Peyer's patch (tissue), 4 donors: ENCODE results near the gene KBTBD7. TPM values are rescaled to one million over a fixed set of nuclear protein-coding genes. Genes with fewer than 3 reads are reported as not detected.

Source experiments
- DNase-seq, 3 donors: peaks; one replicate each; pipeline ENCODE4 v3.0.0-alpha.2; 2017 to 2019
- H3K27ac ChIP-seq, 4 donors: fragments of 200-600 bp; sonication (generic); one replicate each; pipeline ENCODE4 v1.5.1; 2016 to 2019
- H3K27me3 ChIP-seq, 2 donors: fragments of 200-600 bp; sonication (generic); one replicate each; pipeline ENCODE4 v1.5.1; 2019
- H3K36me3 ChIP-seq, 3 donors: fragments of 200-600 bp; sonication (generic); one replicate each; pipeline ENCODE4 v1.5.1; 2016 to 2019
- H3K4me1 ChIP-seq, 4 donors: fragments of 200-600 bp; sonication (generic); one replicate each; pipeline ENCODE4 v1.5.1; 2016 to 2019
- H3K4me3 ChIP-seq, 4 donors: fragments of 200-600 bp; sonication (generic); 1 replicate in 3 of 4; 2 replicates in 1 of 4; pipeline ENCODE4 v1.5.1; 2016 to 2019; ENCODE audit warnings: mild to moderate bottlenecking in 1 of 4
- H3K9me3 ChIP-seq, 4 donors: fragments of 200-600 bp; sonication (generic); one replicate each; pipeline ENCODE4 v1.5.1; 2016 to 2019; ENCODE audit warnings: mild to moderate bottlenecking in 1 of 4
- CTCF ChIP-seq, 6 experiments: fragments of 450-650 bp in 4 of 6; fragments of 200-600 bp in 2 of 6; sonication (generic) in 1 of 6; IDR thresholded peaks; one replicate each; pipeline ENCODE4 v1.5.1; 2017 to 2019; ENCODE audit warnings: antibody characterized with exemption in 6 of 6, mild to moderate bottlenecking in 3 of 6, moderate library complexity in 1 of 6
- POLR2A ChIP-seq, 2 donors: fragments of 450-650 bp; IDR thresholded peaks; one replicate each; pipeline ENCODE4 v1.5.1; 2017; ENCODE audit warnings: antibody characterized with exemption in 2 of 2, mild to moderate bottlenecking in 2 of 2, moderate library complexity in 2 of 2
- total RNA-seq, 4 donors: library from RNA; depleted of rRNA; stranded (reverse); fragments of >200 nt; gene quantifications; one replicate each; pipeline ENCODE4 v1.1.0, GENCODE V29; 2016

Gene KBTBD7
- total RNA-seq, 4 donors from 2014 or later: 3.3 to 6.7 (median 5.8) TPM

GRCh38 chr13:41220401-41220800 is 26.0 kb upstream of the KBTBD7 start:
- Histone ChIP-seq H3K4me3 (no peak overlapping the region), H3K36me3 (no peaks in the 10 kb centered on the region), H3K9me3 (no peaks in the 10 kb centered on the region), H3K27me3 (no peaks in the 10 kb centered on the region), H3K4me1 (no peaks in the 10 kb centered on the region), H3K27ac (no peak overlapping the region)
- TF ChIP-seq CTCF (IDR thresholded peaks at IDR 0.05) (no peak), POLR2A (IDR thresholded peaks at IDR 0.05) (no peak)
- no peak for DNase-seq

GRCh38 chr13:41216160-41216559 is 21.8 kb upstream of the KBTBD7 start:
- H3K27ac ChIP-seq: no peak overlapping the region
- H3K36me3 ChIP-seq: no peaks in the 10 kb centered on the region
- no peaks in the 10 kb centered on the region for H3K27me3 ChIP-seq
- H3K4me3 ChIP-seq: no peak overlapping the region
- no peak for DNase-seq
- peaks cover 0 to under 1% (median 0%) of the 10 kb centered on the region in 4 donors for H3K9me3 ChIP-seq
- H3K4me1 ChIP-seq: no peaks in the 10 kb centered on the region
- TF ChIP-seq POLR2A (IDR thresholded peaks at IDR 0.05) (no peak), CTCF (IDR thresholded peaks at IDR 0.05) (no peak)

GRCh38 chr13:41213919-41214318 is 19.6 kb upstream of the KBTBD7 start:
- peaks cover 0 to 5% (median 0%) of the 10 kb centered on the region in 4 donors for H3K9me3 ChIP-seq
- H3K4me3 ChIP-seq: no peak overlapping the region
- H3K36me3 ChIP-seq: no peaks in the 10 kb centered on the region
- no peaks in the 10 kb centered on the region for H3K27me3 ChIP-seq
- H3K27ac ChIP-seq: no peak overlapping the region
- no peaks in the 10 kb centered on the region for H3K4me1 ChIP-seq
- TF ChIP-seq POLR2A (IDR thresholded peaks at IDR 0.05) (no peak), CTCF (IDR thresholded peaks at IDR 0.05) (no peak)
- DNase-seq: no peak

GRCh38 chr13:41213316-41213715 is 18.9 kb upstream of the KBTBD7 start:
- Histone ChIP-seq H3K27ac (no peak overlapping the region), H3K4me3 (no peak overlapping the region), H3K9me3 (peaks cover 0 to 5% (median 0%) of the 10 kb centered on the region in 4 donors), H3K4me1 (no peaks in the 10 kb centered on the region), H3K27me3 (no peaks in the 10 kb centered on the region), H3K36me3 (no peaks in the 10 kb centered on the region)
- TF ChIP-seq POLR2A (IDR thresholded peaks at IDR 0.05) (no peak), CTCF (IDR thresholded peaks at IDR 0.05) (no peak)
- no peak for DNase-seq

GRCh38 chr13:41212881-41213280 is 18.5 kb upstream of the KBTBD7 start:
- no peak overlapping the region for H3K27ac ChIP-seq
- TF ChIP-seq CTCF (IDR thresholded peaks at IDR 0.05): no peak
- no peak for TF ChIP-seq POLR2A (IDR thresholded peaks at IDR 0.05)
- DNase-seq: no peak

GRCh38 chr13:41211062-41211461 is 16.7 kb upstream of the KBTBD7 start:
- TF ChIP-seq POLR2A (IDR thresholded peaks at IDR 0.05) (no peak), CTCF (IDR thresholded peaks at IDR 0.05) (no peak)
- no peaks in the 10 kb centered on the region for H3K4me1 ChIP-seq
- H3K27me3 ChIP-seq: no peaks in the 10 kb centered on the region
- no peak overlapping the region for H3K4me3 ChIP-seq
- no peaks in the 10 kb centered on the region for H3K36me3 ChIP-seq
- H3K9me3 ChIP-seq: peaks cover 0 to 5% (median 0%) of the 10 kb centered on the region in 4 donors
- H3K27ac ChIP-seq: no peak overlapping the region
- no peak for DNase-seq

More at GRCh38 chr13:41212881-41213280, 18.5 kb upstream of the KBTBD7 start:
- no peaks in the 10 kb centered on the region for H3K4me1 ChIP-seq
- H3K36me3 ChIP-seq: no peaks in the 10 kb centered on the region
- peaks cover 0 to 5% (median 0%) of the 10 kb centered on the region in 4 donors for H3K9me3 ChIP-seq
- H3K27me3 ChIP-seq: no peaks in the 10 kb centered on the region
- no peak overlapping the region for H3K4me3 ChIP-seq
